Osteocyte (in vitro differentiated cells): Measurements from ENCODE around the gene OTUD5. TPM values are rescaled to one million over a fixed set of nuclear protein-coding genes. Genes with fewer than 3 reads are reported as not detected.

Source experiments
- total RNA-seq: library from RNA; stranded (reverse); gene quantifications from 2 replicates; pipeline ENCODE4 v1.2.1, GENCODE V29; 2021

Gene OTUD5
- total RNA-seq, 1 donor from 2014 or later = 57.4 TPM

Other genes starting within 250 kb of the OTUD5 start
- not detected in 2 replicates for gene GLOD5, start 195.9 kb downstream of the OTUD5 start, total RNA-seq
- not detected in 2 replicates for gene GATA1, start 171.0 kb downstream of the OTUD5 start, total RNA-seq
- 108 and 124 TPM in 2 replicates for gene HDAC6, start 155.5 kb downstream of the OTUD5 start, total RNA-seq
- not detected in 2 replicates for gene ERAS, start 131.1 kb downstream of the OTUD5 start, total RNA-seq
- gene PCSK1N, start 122.0 kb downstream of the OTUD5 start, total RNA-seq = 13.1 and 14.8 TPM in 2 replicates
- 45.6 and 50.0 TPM in 2 replicates for gene TIMM17B, start 59.8 kb downstream of the OTUD5 start, total RNA-seq
- 69.8 and 78.3 TPM in 2 replicates for gene PQBP1, start 59.7 kb downstream of the OTUD5 start, total RNA-seq
- gene SLC35A2, start 46.0 kb downstream of the OTUD5 start, total RNA-seq = 34.6 and 37.0 TPM in 2 replicates
- gene PIM2, start 38.6 kb downstream of the OTUD5 start, total RNA-seq = 6.4 and 7.3 TPM in 2 replicates
- 1.4 and 2.5 TPM in 2 replicates for gene KCND1, start 14.2 kb upstream of the OTUD5 start, total RNA-seq
- 42.2 and 48.5 TPM in 2 replicates for gene GRIPAP1, start 44.7 kb upstream of the OTUD5 start, total RNA-seq
- gene TFE3, start 85.8 kb upstream of the OTUD5 start, total RNA-seq = 44.7 and 51.8 TPM in 2 replicates
- 8.5 and 9.6 TPM in 2 replicates for gene CCDC120, start 101.4 kb upstream of the OTUD5 start, total RNA-seq
- 55.3 and 58.5 TPM in 2 replicates for gene PRAF2, start 116.4 kb upstream of the OTUD5 start, total RNA-seq
- 91.3 and 95.8 TPM in 2 replicates for gene WDR45, start 122.3 kb upstream of the OTUD5 start, total RNA-seq
- gene GPKOW, start 166.1 kb upstream of the OTUD5 start, total RNA-seq = 23.3 and 23.9 TPM in 2 replicates
- 1.2 and 2.3 TPM in 2 replicates for gene MAGIX, start 205.2 kb upstream of the OTUD5 start, total RNA-seq
- gene PLP2, start 214.3 kb upstream of the OTUD5 start, total RNA-seq = 97.4 and 100 TPM in 2 replicates
- gene PRICKLE3, start 228.8 kb upstream of the OTUD5 start, total RNA-seq = 7.7 and 8.5 TPM in 2 replicates
- gene SYP, start 242.6 kb upstream of the OTUD5 start, total RNA-seq = 1.5 and 2.3 TPM in 2 replicates